GM19193 (cell line): ENCODE data around the gene PLCB1.

Experiments
- POLR2A ChIP-seq: IDR thresholded peaks from 4 replicates; pipeline ENCODE4 v1.6.1; 2011; ENCODE audit not compliant: insufficient read depth, insufficient read length; ENCODE audit errors: extremely low read depth

The PLCB1 gene

GRCh38 chr20:8163543-8163942 is 31.5 kb downstream of the PLCB1 start:
- no peak for TF ChIP-seq POLR2A

- no peak for TF ChIP-seq POLR2A
Measured at GRCh38 chr20:8166730-8167129, 34.7 kb downstream of the PLCB1 start.

DNA sequence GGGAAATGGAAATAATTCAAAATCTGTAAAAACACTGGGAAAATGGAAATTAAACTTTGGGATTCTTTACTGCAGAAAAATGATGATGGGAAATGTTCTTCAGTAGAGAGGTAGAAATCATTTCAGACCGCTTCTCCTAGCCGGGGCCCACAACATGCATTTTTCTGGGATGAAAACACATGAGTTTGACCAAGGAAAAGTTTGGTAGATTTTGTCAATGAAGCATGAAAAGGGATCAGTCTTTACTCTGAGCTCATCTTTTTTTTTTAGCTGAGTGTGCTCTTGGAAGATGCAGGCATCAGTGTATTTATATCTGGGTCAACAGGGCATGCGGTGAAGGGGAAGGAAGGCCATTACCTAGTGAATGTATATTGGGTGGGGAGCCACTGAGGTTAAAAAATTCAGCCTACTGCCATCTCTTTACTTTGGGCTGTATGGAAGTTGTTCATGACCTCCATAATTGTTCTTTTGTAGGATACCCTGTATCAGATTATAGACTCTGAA is 36.8 kb downstream of the PLCB1 start:
- no peak for TF ChIP-seq POLR2A

DNA sequence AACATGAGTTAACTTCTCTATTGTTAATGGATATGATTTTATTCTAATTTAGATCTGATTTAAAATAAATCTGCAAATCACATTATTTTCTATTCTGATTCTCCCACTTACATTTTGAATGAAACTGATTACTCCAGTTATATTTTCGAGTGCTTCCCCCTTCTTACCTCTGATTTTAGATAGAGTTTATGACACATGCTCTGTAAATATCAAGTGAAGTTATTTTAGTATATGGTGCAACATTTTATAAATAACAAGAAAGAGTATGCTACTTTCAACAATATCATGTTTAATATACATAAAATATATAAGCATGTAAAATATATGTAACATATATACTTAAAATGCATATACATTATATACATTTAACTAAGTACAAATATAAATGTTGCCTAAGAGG is 38.9 kb downstream of the PLCB1 start:
- TF ChIP-seq POLR2A = no peak

GRCh38 chr20:8172191-8172590 is 40.1 kb downstream of the PLCB1 start:
- TF ChIP-seq POLR2A = no peak

- no peak for TF ChIP-seq POLR2A
Measured at GRCh38 chr20:8175741-8176675, 43.9 kb downstream of the PLCB1 start.

- TF ChIP-seq POLR2A = no peak
Measured at GRCh38 chr20:8183526-8183925, 51.5 kb downstream of the PLCB1 start.

DNA sequence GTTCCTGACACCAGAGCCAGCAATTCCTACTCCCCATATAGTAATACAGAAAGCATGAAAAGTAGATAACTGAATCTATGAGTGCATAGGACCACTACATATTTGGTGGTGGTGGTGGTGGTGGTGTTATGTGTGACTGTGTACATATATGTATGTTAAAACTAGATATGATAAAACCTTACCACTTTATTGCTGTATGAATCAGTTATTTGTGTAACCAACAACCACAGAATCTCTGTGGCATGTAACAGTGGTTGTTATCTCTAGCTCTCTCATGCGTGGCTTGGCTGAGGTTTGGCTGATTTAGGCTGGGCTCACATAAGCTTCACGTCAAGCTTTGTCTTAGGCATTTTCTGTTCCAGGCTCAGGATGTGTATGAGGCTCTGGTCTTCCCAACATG is 55.7 kb downstream of the PLCB1 start:
- no peak for TF ChIP-seq POLR2A

DNA sequence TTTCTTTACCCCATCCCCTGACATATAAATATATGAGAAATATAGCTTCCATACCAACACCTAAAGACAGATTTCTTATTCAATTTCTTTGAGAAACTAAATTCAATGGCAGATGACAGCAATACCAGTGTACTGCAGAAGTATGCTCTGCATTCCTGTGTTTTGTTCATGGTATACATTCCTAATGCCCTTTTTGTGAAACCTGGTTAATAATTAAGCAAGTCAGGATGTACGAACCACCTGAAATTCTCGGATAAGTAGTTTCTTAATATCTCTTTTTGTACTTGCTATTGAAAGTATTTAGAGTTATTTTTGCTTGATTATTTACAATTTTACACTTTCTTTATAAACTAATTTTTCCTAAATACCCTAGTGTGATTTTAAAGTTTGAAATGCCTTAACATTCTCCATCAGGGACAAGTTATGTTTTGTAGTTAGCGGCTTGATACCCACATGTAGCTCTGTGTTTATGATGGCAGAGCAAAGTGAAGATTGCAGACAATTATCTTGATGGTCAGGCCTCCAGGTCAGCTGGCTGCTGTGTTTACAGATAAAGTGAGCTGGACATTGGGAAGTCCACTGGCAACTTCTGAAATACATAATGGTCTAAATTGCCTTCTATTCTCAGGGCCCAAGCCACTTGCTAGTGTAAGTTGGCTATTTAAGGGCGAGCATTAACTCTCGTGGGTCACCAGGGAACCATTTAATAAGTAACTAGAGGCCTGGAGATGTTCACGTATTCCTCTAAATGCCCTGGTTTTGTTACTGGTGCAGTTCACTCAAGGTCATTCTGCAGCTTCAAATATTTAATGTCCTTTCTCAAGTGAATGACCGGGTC is 58.2 kb downstream of the PLCB1 start:
- no peak for TF ChIP-seq POLR2A

- TF ChIP-seq POLR2A = no peak
Measured at GRCh38 chr20:8194721-8195120, 62.7 kb downstream of the PLCB1 start.

DNA sequence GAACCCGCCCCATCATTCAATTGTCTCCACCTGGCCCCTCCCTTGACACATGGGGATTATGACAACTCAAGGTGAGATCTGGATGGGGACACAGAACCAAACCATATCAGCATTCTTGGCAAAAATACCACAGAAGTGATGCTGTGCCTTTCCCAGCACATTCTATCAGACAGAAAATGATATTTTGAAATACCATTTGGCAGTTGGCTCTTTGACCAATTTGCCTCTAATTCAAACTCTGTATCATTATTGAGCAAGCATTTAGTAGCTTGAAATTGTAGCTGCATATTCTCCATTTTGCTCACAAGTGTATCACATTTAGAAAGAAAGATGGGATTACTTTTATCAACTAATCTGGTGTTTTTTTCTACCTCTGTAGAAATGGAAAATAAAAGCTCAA is 64.0 kb downstream of the PLCB1 start:
- no peak for TF ChIP-seq POLR2A

DNA sequence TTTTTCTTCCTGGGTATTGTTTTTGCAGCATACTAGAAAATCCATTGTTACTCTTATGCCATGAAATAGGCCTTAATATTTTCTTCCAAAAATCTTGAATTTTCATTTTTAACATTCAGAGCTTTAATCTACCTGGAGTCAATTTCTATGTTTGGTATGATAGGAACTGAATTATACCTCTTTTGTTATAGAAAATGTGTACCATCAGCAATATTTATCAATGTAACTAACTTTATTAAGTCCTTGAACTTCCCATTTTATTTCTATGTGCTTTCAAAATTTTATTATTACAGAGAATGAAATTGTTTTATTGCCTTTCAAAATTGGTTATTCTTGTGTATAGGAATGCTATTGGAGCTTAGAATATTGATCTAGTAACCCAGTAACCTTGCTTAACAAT is 68.2 kb downstream of the PLCB1 start:
- no peak for TF ChIP-seq POLR2A

- no peak for TF ChIP-seq POLR2A
Measured at GRCh38 chr20:8203366-8203765, 71.3 kb downstream of the PLCB1 start.

- TF ChIP-seq POLR2A = no peak
Measured at GRCh38 chr20:8205996-8206395, 73.9 kb downstream of the PLCB1 start.

- TF ChIP-seq POLR2A = no peak
Measured at GRCh38 chr20:8208226-8208625, 76.2 kb downstream of the PLCB1 start.
